Hippocampal formation (tissue), 2 donors: ENCODE measurements around the gene GRAP.

Experiments used
- DNase-seq, 2 donors: peaks; one replicate each; lab custom pipeline; 2025; lab: John Stamatoyannopoulos, UW

GRAP gene

GRCh38 chr17:19018600-19018950, 28.2 kb downstream of the GRAP start:
- no peak for DNase-seq

- no peak for DNase-seq
Observed at GRCh38 chr17:19017804-19018599, 28.8 kb downstream of the GRAP start.

GRCh38 chr17:19017401-19017800, 29.4 kb downstream of the GRAP start:
- no peak for DNase-seq

- no peak for DNase-seq
Observed at GRCh38 chr17:19016881-19017280, 29.9 kb downstream of the GRAP start.

- no peak for DNase-seq
Observed at GRCh38 chr17:19016297-19016696, 30.5 kb downstream of the GRAP start.

DNA sequence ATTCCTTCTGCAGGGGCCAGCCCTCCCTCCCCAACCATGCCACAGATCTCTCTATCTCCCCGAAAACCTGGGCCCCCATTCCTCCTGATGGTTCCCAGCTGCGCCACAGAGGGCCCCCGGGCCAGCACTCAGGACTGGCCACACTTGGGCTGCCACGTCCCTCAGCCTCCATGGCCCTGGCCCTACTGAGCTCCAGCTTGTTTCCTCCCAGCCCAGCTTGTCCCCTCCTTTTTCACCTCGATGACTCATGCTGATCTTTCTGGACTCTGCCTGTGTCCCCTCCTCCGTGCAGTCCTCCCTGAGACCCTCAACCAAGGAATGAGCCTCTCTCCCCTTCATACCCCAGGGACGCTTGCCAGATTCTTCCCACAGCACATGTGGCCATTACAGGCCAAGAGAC, 31.3 kb downstream of the GRAP start:
- no peak for DNase-seq

DNA sequence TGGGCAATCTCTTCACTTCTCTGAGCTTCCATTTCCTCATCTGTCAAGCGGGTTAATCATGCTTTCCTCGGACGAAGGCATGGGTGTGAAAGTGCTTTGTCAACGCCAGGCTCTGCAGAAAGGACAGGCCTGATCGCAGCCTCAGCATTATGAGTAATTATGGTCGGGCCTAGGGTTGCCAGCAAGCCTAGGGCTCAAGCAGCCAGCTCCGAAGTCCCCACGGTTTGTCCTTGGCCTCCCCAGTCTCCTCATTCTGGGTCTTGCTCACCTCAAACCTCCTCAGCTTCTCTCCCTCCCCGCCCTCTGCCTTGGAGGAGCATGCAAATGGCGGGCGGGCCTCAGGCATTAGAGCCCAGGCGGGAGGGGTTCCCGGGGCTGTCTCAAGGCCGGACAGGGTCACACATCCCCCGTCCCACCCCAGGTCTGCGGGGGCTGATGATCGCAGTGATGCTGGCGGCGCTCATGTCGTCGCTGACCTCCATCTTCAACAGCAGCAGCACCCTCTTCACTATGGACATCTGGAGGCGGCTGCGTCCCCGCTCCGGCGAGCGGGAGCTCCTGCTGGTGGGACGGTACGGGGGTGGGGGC, 32.0 kb downstream of the GRAP start:
- DNase-seq, result no peak

DNA sequence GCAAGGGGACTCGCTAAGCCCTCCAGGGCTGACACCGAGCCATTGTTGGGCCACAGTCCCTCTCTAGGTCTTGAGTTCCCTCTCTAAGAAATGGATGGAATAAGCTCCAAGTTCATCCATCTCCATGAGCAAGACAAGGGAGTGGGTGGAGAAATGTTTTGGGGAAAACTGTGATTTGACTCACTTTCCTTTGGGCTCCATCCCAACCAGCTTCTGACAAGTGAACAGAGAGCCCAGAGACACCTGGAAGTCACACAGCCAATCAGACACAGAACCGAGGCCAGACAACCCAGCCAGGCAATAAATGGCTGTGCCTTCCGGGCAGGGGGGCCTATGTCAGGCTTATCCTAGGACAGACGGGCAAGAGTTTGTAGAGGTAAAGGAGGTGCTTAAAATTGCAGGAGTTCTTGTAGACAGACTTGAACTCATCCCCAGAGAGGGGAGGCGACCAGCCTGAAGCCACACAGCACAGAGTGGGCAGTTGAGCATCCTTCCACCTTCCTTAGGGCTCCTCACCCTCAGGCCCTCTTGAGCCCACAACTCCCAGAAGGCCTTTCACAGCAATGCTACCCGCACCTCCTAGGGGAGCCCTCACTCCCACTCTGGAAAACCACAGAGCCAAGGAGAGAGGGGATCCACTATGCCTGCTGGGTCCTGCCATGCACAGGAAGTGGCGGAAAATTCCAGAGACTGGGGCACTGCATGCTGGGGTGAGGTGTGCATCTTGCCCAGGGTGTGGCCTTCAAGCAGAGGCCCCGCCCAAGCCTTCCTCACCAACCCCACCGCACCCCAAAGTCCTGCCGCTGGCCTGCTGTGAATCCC, 32.7 kb downstream of the GRAP start:
- DNase-seq, result no peak

- DNase-seq, result no peak
Observed at GRCh38 chr17:19013226-19013625, 33.5 kb downstream of the GRAP start.

GRCh38 chr17:19012171-19013080, 34.3 kb downstream of the GRAP start:
- DNase-seq, result no peak

DNA sequence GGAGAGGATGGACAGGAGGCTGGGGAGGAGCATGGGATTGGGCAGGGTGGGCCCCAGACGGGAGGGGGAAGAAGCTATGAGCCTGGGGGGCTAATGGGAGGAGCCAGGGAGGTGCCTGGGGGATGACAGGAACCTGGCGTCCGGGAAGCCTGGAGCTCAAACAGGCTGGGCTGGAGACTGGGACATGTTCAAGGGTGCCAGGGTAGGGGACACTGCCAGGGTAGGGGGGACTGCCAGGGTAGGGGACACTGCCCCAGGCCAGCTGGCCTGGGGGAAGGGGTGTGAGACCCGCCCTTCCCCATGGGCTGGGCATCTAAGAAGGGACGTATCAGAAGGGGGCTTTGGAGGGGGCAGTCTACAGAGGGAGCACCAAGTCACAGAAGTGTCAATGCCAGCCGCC, 35.2 kb downstream of the GRAP start:
- no peak for DNase-seq

DNA sequence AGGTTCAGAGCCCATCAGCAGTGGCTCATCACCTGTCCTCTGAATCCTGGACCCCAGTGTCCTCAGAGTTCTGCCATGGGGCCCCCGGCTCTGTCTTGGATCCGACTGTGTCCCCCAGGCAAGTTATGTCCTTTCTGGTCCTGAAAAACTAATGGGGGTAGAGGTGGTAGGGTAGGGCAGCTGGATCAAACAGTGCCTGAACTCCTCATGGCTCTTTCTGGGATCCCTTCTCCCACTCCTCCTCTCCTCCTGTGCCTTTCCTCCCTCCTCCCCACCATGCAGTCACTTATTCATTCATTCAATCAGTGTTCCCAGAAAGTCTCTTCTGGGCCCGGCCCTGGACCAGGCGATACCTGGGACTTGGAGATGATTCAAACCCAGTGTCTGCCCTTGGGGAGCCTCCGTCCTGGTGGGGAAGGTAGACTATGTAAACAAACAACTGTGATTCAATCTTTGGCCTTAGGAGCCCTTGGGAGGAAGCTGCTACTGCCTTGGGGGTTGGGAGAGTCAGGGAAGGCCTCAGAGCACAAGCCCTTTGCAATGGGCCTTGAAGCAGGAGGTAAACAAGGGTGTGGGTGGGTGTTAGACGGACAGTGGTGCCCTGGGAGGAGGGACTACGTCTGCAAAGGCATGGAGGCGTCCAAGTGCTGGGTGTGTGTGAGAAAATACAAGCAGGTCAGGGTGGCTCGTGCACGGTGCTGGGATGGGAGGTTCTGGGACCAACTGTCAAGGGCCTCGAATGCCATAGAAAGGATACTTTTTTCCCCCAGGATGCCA, 35.8 kb downstream of the GRAP start:
- no peak for DNase-seq

GRCh38 chr17:19009970-19010369, 36.8 kb downstream of the GRAP start:
- DNase-seq, result no peak

DNA sequence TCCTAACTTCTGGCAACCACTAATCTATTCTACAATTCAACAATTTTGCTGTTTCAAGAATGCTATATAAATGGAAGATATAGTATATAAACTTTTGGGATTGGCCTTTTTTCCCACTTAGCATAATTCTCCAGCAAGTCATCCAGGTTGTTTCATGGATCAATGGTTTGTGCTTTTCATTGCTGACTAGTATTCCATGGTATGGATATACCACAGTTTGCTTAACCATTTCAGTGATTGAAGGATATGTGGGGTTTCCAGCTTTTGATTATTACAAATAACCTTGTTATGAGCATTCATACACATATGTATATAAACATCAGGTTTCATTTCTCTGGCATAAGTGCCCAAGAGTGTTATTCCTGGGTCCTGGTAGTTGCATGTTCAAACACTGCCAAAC, 40.1 kb downstream of the GRAP start:
- no peak for DNase-seq

DNA sequence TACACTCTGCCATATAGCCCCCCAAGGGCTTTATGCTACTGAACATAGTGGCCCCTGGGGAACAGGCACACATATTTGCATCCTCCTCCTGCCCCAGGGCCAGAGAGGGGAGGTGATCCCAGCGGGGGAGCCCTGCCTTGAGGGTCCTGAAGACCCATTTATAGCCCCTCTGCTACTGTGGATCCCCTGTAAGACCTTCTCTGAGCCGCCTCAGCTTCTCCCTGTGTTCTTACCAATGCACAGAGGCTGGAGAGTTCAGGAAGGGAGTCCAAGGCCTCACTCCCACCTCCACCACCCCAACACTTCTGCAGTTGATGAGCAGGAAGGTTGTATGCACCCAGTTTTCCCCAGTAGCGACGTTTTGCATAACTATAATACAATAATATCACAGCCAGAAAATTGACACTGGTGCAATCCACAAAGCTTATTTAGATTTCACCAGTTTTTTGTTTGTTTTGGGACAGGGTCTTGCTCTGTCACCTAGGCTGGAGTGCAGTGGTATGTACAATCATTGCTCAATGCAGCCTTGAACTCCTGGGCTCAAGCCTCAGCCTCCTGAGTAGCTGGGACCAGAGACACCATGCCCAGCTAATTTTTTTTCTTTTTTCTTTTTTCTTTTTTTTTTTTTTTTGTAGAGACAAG, 40.8 kb downstream of the GRAP start:
- DNase-seq, result no peak

- DNase-seq, result no peak
Observed at GRCh38 chr17:19005137-19005773, 41.5 kb downstream of the GRAP start.

- no peak for DNase-seq
Observed at GRCh38 chr17:19004421-19005136, 42.2 kb downstream of the GRAP start, which contains the start of gene FAM83G. TSS of gene FAM83G (minus strand) at chr17:19004764. CDS start at chr17:19004041, 723 bp downstream.

- no peak for DNase-seq
Observed at GRCh38 chr17:19003543-19004420, 43.0 kb downstream of the GRAP start.
